ENCODE measurements around the gene MED13L.

MED13L gene

GRCh38 chr12:116276652-116277466 lies 634 bp downstream of the MED13L start:
- TF ChIP-seq CTCF (IDR thresholded peaks at IDR 0.05; ENCODE audit: low read depth, low read length) = no peak; the same call in 1 of the 2 replicates
- peak; percentile 28 for DNase-seq (ENCODE audit: extremely low read depth, low read depth)

- no peak for TF ChIP-seq CTCF (IDR thresholded peaks at IDR 0.05; ENCODE audit: low read depth, low read length)
- no peak for DNase-seq (ENCODE audit: extremely low read depth, low read depth)
Measured at GRCh38 chr12:116274551-116275375, 2.7 kb downstream of the MED13L start.

GRCh38 chr12:116273813-116274550 lies 3.5 kb downstream of the MED13L start:
- no peak for TF ChIP-seq CTCF (IDR thresholded peaks at IDR 0.05; ENCODE audit: low read depth, low read length)
- DNase-seq (ENCODE audit: extremely low read depth, low read depth) = no peak

GRCh38 chr12:116267948-116268347 lies 9.5 kb downstream of the MED13L start:
- no peak for TF ChIP-seq CTCF (IDR thresholded peaks at IDR 0.05; ENCODE audit: low read depth, low read length)
- no peak for DNase-seq (ENCODE audit: extremely low read depth, low read depth)

GRCh38 chr12:116266631-116267349 lies 10.7 kb downstream of the MED13L start:
- DNase-seq (ENCODE audit: extremely low read depth, low read depth) = no peak
- no peak for TF ChIP-seq CTCF (IDR thresholded peaks at IDR 0.05; ENCODE audit: low read depth, low read length)

GRCh38 chr12:116266168-116266601 lies 11.3 kb downstream of the MED13L start:
- no peak; the same call in 1 of the 2 replicates for TF ChIP-seq CTCF (IDR thresholded peaks at IDR 0.05; ENCODE audit: low read depth, low read length)
- no peak for DNase-seq (ENCODE audit: extremely low read depth, low read depth)
